ENCODE measurements around the gene BCAP31. TPM values are rescaled to one million over a fixed set of nuclear protein-coding genes. Genes with fewer than 3 reads are reported as not detected.
"Not testable (repeated sequence)": the region's sequence is repeated elsewhere in the genome, so short reads cannot be mapped to it uniquely, and the experiment has no call there.

The BCAP31 gene
- total RNA-seq, 6 donors from 2014 or later = 110 to 236 (median 132) TPM

GRCh38 chrX:153732401-153732800 is 8.2 kb upstream of the BCAP31 start:
- no peak for TF ChIP-seq CTCF (IDR thresholded peaks at IDR 0.05)
- TF ChIP-seq POLR2A (IDR thresholded peaks at IDR 0.05) = no peak
- no peak for TF ChIP-seq EP300 (IDR thresholded peaks at IDR 0.05)
- no peak for TF ChIP-seq POLR2AphosphoS5 (IDR thresholded peaks at IDR 0.05)
- peaks cover 0 to 15% (median 8%) of the 10 kb centered on the region in 4 donors for H3K36me3 ChIP-seq
- peak overlapping the region in 1 of 4 donors; percentile 9 for H3K27ac ChIP-seq
- ATAC-seq (ENCODE audit: low FRiP score in 2 of 2) = peak in 1 of 2 donors; percentile 46
- no peak for DNase-seq
- WGBS, 2 donors = 82 to 84% methylated on average over 4 to 14 of the region's 14 CpGs
- peaks cover 8 to 11% (median 11%) of the 10 kb centered on the region in 4 donors for H3K4me1 ChIP-seq
- no peaks in the 10 kb centered on the region for H3K27me3 ChIP-seq
- no peak overlapping the region for H3K4me3 ChIP-seq
- H3K9me3 ChIP-seq = peaks cover 0 to 18% (median 0%) of the 10 kb centered on the region in 4 donors

- Histone ChIP-seq H3K9me3 (peaks cover 0 to 18% (median 0%) of the 10 kb centered on the region in 4 donors), H3K4me1 (peaks cover 14 to 17% (median 16%) of the 10 kb centered on the region in 4 donors), H3K4me3 (no peak overlapping the region), H3K27me3 (no peaks in the 10 kb centered on the region), H3K27ac (peak overlapping the region in 1 of 4 donors; percentile 9), H3K36me3 (peaks cover 0 to 11% (median 7%) of the 10 kb centered on the region in 4 donors)
- ATAC-seq (ENCODE audit: low FRiP score in 2 of 2) = no peak
- 87 to 91% methylated on average over 3 of the region's 3 CpGs for WGBS, 2 donors
- no peak for DNase-seq
- TF ChIP-seq POLR2A (IDR thresholded peaks at IDR 0.05) (no peak), CTCF (IDR thresholded peaks at IDR 0.05) (no peak), EP300 (IDR thresholded peaks at IDR 0.05) (no peak)
Measured at GRCh38 chrX:153731845-153732215, 7.6 kb upstream of the BCAP31 start.

- Histone ChIP-seq H3K36me3 (peaks cover 0 to 6% (median 2%) of the 10 kb centered on the region in 4 donors), H3K27me3 (no peaks in the 10 kb centered on the region), H3K4me3 (no peak overlapping the region), H3K27ac (no peak overlapping the region), H3K4me1 (peaks cover 20 to 22% (median 21%) of the 10 kb centered on the region in 4 donors), H3K9me3 (peaks cover 0 to 18% (median 0%) of the 10 kb centered on the region in 4 donors)
- 82 to 86% methylated on average over 6 of the region's 6 CpGs for WGBS, 2 donors
- TF ChIP-seq CTCF (IDR thresholded peaks at IDR 0.05) (no peak), POLR2A (IDR thresholded peaks at IDR 0.05) (no peak), POLR2AphosphoS5 (IDR thresholded peaks at IDR 0.05) (no peak), EP300 (IDR thresholded peaks at IDR 0.05) (no peak)
- DNase-seq (no peak), ATAC-seq (ENCODE audit: low FRiP score in 2 of 2) (no peak)
Measured at GRCh38 chrX:153731117-153731844, 7.1 kb upstream of the BCAP31 start.

- Histone ChIP-seq H3K9me3 (peaks cover 0 to 18% (median 0%) of the 10 kb centered on the region in 4 donors), H3K4me1 (peaks cover 31 to 34% (median 33%) of the 10 kb centered on the region in 4 donors)
- WGBS, 2 donors = 92 to 95% methylated on average over 20 to 23 of the region's 23 CpGs
- not testable (repeated sequence) for H3K27ac ChIP-seq; DNase-seq; H3K4me3 ChIP-seq; H3K36me3 ChIP-seq; H3K27me3 ChIP-seq; ATAC-seq (ENCODE audit: low FRiP score in 2 of 2)
Measured at GRCh38 chrX:153730115-153730514, 5.9 kb upstream of the BCAP31 start.

GRCh38 chrX:153728951-153729631 is 4.9 kb upstream of the BCAP31 start:
- H3K9me3 ChIP-seq = peaks cover 0 to 20% (median 0%) of the 10 kb centered on the region in 4 donors
- peaks cover 34 to 38% (median 36%) of the 10 kb centered on the region in 4 donors for H3K4me1 ChIP-seq
- TF ChIP-seq POLR2AphosphoS5 (IDR thresholded peaks at IDR 0.05) = no peak
- TF ChIP-seq POLR2A (IDR thresholded peaks at IDR 0.05) = no peak
- no peak for TF ChIP-seq CTCF (IDR thresholded peaks at IDR 0.05)
- TF ChIP-seq EP300 (IDR thresholded peaks at IDR 0.05) = no peak
- no peak overlapping the region for H3K4me3 ChIP-seq
- no peak for ATAC-seq (ENCODE audit: low FRiP score in 2 of 2)
- no peak overlapping the region for H3K27ac ChIP-seq
- peaks cover 0 to 5% (median 0%) of the 10 kb centered on the region in 4 donors for H3K36me3 ChIP-seq
- H3K27me3 ChIP-seq = peaks cover 0 to 7% (median 0%) of the 10 kb centered on the region in 4 donors
- 92 to 100% methylated on average over 9 to 23 of the region's 23 CpGs for WGBS, 2 donors
- no peak for DNase-seq
